ENCODE results near the gene MEF2D. TPM values are rescaled to one million over a fixed set of nuclear protein-coding genes. Genes with fewer than 3 reads are reported as not detected.

Gene MEF2D
- total RNA-seq, 3 donors from 2014 or later: 42.5 to 50.9 (median 46.3) TPM

DNA sequence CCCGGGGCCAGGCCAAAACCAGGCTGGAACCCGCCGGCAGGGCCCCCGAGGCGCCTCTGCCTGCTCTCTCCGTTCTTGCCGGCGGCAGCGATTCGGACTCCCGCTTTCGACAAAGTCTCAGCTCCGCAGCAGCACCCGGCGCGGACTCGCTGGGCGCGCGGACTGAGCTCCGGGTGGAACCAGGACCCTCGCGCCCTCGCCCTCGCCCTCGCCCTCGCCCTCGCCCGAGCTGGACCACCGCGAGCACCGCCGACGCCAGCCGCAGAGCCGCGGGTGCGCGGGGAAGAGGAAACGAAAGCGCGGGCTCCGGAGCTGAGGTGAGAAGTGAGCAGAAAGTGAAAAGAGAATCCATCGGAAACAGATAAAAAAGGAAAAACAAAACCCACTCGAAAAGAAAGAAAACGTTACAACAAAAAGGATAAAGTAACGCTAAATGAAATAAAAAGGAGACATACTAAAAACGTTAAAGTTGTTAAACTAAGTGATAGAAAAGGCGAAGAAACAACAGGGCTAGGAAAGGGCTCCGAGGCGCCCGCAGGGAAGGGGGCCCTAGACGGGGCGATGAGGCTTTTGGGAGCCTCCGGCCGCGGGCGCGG, 64.9 kb downstream of the MEF2D start:
- peaks cover 30% of the 10 kb centered on the region for H3K4me1 Mint-ChIP-seq (ENCODE audit: low read depth)
- peak in 1 of 2 donors; percentile 27 for ATAC-seq
- no peaks in the 10 kb centered on the region for H3K9me3 Mint-ChIP-seq
- DNase-seq: no peak
- H3K36me3 Mint-ChIP-seq (ENCODE audit: insufficient read depth): no peaks in the 10 kb centered on the region
- peaks cover 88% of the 10 kb centered on the region for H3K27me3 Mint-ChIP-seq (ENCODE audit: low read depth)
- peak overlapping the region; percentile 53 for H3K4me3 Mint-ChIP-seq

DNA sequence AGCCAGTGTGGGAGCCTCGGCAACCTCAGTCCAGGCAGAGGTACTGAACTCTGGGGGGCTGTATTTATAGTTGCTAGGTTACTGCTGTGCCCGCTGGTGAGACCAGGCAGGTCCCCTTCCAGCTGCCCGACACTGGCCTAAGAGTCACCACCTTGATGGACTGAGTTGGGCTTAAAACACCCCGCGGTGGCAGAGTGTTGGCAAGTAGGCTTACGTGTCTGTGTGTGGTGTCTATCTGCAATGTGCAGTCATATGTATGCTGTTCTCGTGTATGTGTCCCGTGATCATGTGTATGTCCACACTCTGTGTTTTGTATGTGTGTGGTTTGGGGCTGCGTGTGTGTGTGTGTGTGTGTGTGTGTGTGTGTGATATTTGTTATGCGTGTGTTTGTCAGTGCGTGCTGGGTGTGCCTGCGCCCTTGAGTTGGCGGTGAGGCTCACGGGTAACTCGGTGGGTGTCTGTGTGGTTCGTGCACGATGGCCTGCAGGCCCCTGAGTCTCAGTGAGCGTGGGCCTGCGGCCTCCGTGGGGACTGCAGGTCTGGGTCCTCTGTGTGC, 65.5 kb downstream of the MEF2D start:
- peak in 1 of 2 donors; percentile 17 for ATAC-seq
- Mint-ChIP-seq H3K9me3 (no peaks in the 10 kb centered on the region), H3K4me1 (ENCODE audit: low read depth) (peaks cover 30% of the 10 kb centered on the region), H3K4me3 (peak overlapping the region; percentile 68), H3K36me3 (ENCODE audit: insufficient read depth) (no peaks in the 10 kb centered on the region), H3K27me3 (ENCODE audit: low read depth) (peaks cover 87% of the 10 kb centered on the region)
- no peak for DNase-seq

DNA sequence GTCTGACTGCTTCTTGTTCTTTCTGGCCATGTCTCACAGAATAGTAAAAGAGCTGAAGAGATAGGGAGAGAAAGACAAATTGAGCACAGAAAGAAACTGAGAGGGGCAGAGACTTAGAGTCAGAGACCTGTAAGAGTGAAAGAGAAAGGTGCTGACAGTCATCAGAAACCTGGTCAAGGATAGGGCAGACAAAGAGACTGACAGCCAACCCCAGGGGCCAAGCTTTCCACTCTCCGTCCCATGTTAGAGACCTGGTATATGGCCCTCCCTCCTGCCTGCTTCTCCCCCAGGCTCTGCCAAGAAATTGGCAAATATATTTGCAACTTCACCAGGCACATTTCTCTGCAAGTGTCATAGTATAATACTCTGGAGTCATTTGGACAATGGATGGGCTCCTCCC, 67.0 kb downstream of the MEF2D start:
- peaks cover 25% of the 10 kb centered on the region for H3K4me1 Mint-ChIP-seq (ENCODE audit: low read depth)
- peaks cover 88% of the 10 kb centered on the region for H3K27me3 Mint-ChIP-seq (ENCODE audit: low read depth)
- no peak for DNase-seq
- no peaks in the 10 kb centered on the region for H3K36me3 Mint-ChIP-seq (ENCODE audit: insufficient read depth)
- H3K4me3 Mint-ChIP-seq: no peak overlapping the region
- ATAC-seq: peak; percentile 64 to 66
- H3K9me3 Mint-ChIP-seq: no peaks in the 10 kb centered on the region

- H3K27me3 Mint-ChIP-seq (ENCODE audit: low read depth): peaks cover 88% of the 10 kb centered on the region
- no peaks in the 10 kb centered on the region for H3K36me3 Mint-ChIP-seq (ENCODE audit: insufficient read depth)
- DNase-seq (no peak), ATAC-seq (no peak)
- H3K9me3 Mint-ChIP-seq: no peaks in the 10 kb centered on the region
- peaks cover 20% of the 10 kb centered on the region for H3K4me1 Mint-ChIP-seq (ENCODE audit: low read depth)
- no peak overlapping the region for H3K4me3 Mint-ChIP-seq
These were observed 67.5 kb downstream of the MEF2D start for GRCh38 chr1:156433032-156433431.

DNA sequence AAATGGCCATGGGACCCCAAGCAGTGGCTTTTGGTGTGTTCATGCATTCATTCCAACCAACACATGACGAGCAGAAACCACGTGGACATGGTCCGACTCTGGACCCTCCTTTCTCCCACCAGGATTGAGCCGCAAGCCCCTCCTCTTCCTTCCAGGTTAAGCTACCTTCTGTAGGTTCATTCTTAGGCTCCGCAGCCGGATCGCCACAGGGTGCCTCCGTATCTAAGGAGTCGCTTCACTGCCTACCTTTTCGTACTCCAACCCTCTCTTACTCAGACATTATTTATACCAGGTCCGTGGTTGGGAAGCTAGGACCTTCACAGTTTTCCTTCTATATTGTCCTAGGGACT, 67.9 kb downstream of the MEF2D start:
- no peak for ATAC-seq
- DNase-seq: no peak
- Mint-ChIP-seq H3K9me3 (no peaks in the 10 kb centered on the region), H3K36me3 (ENCODE audit: insufficient read depth) (no peaks in the 10 kb centered on the region), H3K4me3 (no peak overlapping the region), H3K4me1 (ENCODE audit: low read depth) (peaks cover 18% of the 10 kb centered on the region), H3K27me3 (ENCODE audit: low read depth) (peaks cover 89% of the 10 kb centered on the region)

- no peak for DNase-seq
- peaks cover 14% of the 10 kb centered on the region for H3K4me1 Mint-ChIP-seq (ENCODE audit: low read depth)
- no peak for ATAC-seq
- H3K9me3 Mint-ChIP-seq: no peaks in the 10 kb centered on the region
- H3K27me3 Mint-ChIP-seq (ENCODE audit: low read depth): peaks cover 89% of the 10 kb centered on the region
- H3K4me3 Mint-ChIP-seq: no peak overlapping the region
- no peaks in the 10 kb centered on the region for H3K36me3 Mint-ChIP-seq (ENCODE audit: insufficient read depth)
These were observed 68.6 kb downstream of the MEF2D start for GRCh38 chr1:156431769-156432668.

DNA sequence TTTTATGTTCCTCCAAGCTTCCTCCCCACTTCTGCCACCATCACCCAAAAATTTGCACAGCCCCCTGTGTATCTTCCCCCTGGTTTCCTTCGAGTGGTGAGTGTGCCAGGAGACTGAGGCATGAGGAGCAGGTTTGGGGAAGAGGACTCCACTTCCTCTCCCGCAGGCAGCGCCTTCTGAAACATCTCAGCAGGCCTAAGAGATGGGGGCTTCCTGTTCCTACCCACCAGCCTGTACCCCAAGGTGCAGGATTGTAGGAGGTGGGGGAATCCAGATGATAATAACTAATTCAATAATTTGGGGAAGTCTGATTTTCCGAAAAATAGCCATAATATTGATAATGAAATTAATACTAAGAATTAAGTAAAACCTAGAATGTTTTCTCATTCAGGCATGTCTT, 69.2 kb downstream of the MEF2D start:
- Mint-ChIP-seq H3K9me3 (no peaks in the 10 kb centered on the region), H3K4me1 (ENCODE audit: low read depth) (peaks cover 9% of the 10 kb centered on the region), H3K27me3 (ENCODE audit: low read depth) (peaks cover 88% of the 10 kb centered on the region), H3K4me3 (no peak overlapping the region), H3K36me3 (ENCODE audit: insufficient read depth) (no peaks in the 10 kb centered on the region)
- DNase-seq (no peak), ATAC-seq (no peak)

- H3K36me3 Mint-ChIP-seq (ENCODE audit: insufficient read depth): no peaks in the 10 kb centered on the region
- ATAC-seq: no peak
- peaks cover 9% of the 10 kb centered on the region for H3K4me1 Mint-ChIP-seq (ENCODE audit: low read depth)
- no peak for DNase-seq
- no peak overlapping the region for H3K4me3 Mint-ChIP-seq
- peaks cover 92% of the 10 kb centered on the region for H3K27me3 Mint-ChIP-seq (ENCODE audit: low read depth)
- H3K9me3 Mint-ChIP-seq: no peaks in the 10 kb centered on the region
These were observed 69.7 kb downstream of the MEF2D start for GRCh38 chr1:156430866-156431265.

DNA sequence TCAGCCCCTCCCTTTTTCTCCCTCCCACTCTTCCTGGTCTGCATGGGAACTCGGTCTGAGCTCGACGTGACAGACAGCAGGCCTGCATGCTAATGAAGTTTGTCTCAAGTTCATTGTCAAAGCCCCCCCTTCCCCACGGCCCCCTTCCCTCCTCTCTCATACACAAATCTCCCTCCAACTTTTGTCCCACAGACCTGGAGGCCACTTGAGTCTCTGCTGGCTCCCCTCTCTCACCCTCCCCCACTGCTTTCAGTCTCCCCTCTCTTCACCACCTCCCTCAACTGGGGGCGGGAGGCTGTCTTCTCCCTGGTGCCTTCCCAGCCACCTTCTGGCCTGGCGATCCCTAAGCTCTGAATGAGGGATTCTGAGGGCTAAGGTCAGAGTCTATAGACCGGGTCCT, 70.3 kb downstream of the MEF2D start:
- no peak overlapping the region for H3K4me3 Mint-ChIP-seq
- peaks cover 90% of the 10 kb centered on the region for H3K27me3 Mint-ChIP-seq (ENCODE audit: low read depth)
- DNase-seq (no peak), ATAC-seq (no peak)
- peaks cover 6% of the 10 kb centered on the region for H3K4me1 Mint-ChIP-seq (ENCODE audit: low read depth)
- no peaks in the 10 kb centered on the region for H3K9me3 Mint-ChIP-seq
- H3K36me3 Mint-ChIP-seq (ENCODE audit: insufficient read depth): no peaks in the 10 kb centered on the region

- Mint-ChIP-seq H3K9me3 (no peaks in the 10 kb centered on the region), H3K36me3 (ENCODE audit: insufficient read depth) (no peaks in the 10 kb centered on the region), H3K4me3 (no peak overlapping the region), H3K4me1 (ENCODE audit: low read depth) (peaks cover 3% of the 10 kb centered on the region), H3K27me3 (ENCODE audit: low read depth) (peaks cover 89% of the 10 kb centered on the region)
- no peak for ATAC-seq
- DNase-seq: no peak
These were observed 71.1 kb downstream of the MEF2D start for GRCh38 chr1:156429313-156430060.

DNA sequence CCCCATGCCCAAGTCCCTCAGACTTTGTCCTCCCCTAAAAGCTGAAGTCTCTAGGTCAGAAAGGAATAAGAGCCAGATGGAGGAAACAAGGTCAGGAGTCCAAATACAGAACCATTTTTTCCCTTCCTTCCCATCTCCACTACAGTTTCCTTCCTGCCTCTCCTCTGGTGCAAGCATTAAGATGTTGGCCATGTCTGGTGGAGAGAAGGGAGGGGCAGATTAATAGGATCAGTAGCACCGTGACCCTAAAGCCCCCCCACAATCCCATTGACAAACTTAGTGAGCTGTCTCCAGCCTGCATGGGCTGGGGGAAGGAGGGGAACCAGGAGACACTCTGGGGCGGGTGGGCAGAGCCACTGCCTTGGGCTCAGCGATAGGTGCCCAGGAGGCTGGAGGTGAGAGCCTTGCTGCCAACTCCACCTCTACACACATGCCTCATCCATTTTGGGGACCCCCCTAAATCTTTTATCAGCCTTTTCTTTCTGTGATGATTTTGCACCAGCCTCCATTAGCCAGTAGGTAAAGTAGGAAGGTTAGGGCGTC, 71.8 kb downstream of the MEF2D start:
- Mint-ChIP-seq H3K27me3 (ENCODE audit: low read depth) (peaks cover 89% of the 10 kb centered on the region), H3K36me3 (ENCODE audit: insufficient read depth) (no peaks in the 10 kb centered on the region), H3K9me3 (no peaks in the 10 kb centered on the region), H3K4me3 (no peak overlapping the region), H3K4me1 (ENCODE audit: low read depth) (peaks cover 3% of the 10 kb centered on the region)
- no peak for ATAC-seq
- DNase-seq: no peak

DNA sequence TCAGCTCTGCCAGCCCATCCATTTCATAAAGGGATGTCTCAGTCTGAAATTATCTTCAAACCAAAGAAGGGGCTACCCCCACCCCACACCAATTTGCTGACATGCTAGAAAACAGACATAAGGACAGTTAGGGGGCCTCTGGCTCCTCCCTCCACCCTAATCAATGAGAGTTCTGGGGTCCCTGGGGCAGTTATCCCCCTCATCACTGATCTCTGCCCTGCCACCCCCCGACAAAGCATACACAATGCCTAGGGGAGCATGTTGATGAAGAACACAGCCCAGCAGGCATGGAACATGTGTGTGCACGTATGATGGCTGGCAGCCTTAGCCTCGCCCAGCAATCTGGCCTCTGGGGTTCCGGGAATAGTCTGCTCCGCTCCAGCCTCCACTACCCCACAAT, 72.6 kb downstream of the MEF2D start:
- Mint-ChIP-seq H3K9me3 (no peaks in the 10 kb centered on the region), H3K4me1 (ENCODE audit: low read depth) (peaks cover 3% of the 10 kb centered on the region)
- no peak for ATAC-seq

DNA sequence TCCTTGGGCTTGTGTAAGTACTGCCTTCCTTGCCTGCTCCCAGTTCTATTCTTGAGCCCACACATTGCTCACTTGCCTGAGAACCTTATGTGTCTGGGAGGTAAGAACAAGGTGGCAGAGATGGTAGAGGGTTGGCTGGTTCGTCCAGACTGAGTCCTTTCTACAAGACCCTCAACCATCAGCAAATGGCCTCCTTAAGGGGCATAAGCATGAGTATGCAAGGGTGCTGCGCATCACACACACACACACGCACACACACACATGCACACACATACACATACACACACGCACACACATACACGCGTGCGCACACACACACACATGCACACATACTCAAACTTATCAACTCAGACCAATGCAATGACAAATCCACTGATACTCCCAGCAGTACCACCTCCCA, 74.6 kb downstream of the MEF2D start:
- ATAC-seq (no peak), DNase-seq (no peak)
- peaks cover 10% of the 10 kb centered on the region for H3K4me1 Mint-ChIP-seq (ENCODE audit: low read depth)
- peaks cover 83% of the 10 kb centered on the region for H3K27me3 Mint-ChIP-seq (ENCODE audit: low read depth)
- H3K36me3 Mint-ChIP-seq (ENCODE audit: insufficient read depth): no peaks in the 10 kb centered on the region
- H3K4me3 Mint-ChIP-seq: no peak overlapping the region
- no peaks in the 10 kb centered on the region for H3K9me3 Mint-ChIP-seq

More for the DNA sequence above, 72.6 kb downstream of the MEF2D start:
- no peak overlapping the region for H3K4me3 Mint-ChIP-seq
- no peaks in the 10 kb centered on the region for H3K36me3 Mint-ChIP-seq (ENCODE audit: insufficient read depth)
- H3K27me3 Mint-ChIP-seq (ENCODE audit: low read depth): peaks cover 89% of the 10 kb centered on the region
- DNase-seq: no peak

GRCh38 chr1:156424806-156425432, 75.7 kb downstream of the MEF2D start:
- ATAC-seq (no peak), DNase-seq (no peak)
- H3K4me3 Mint-ChIP-seq: no peak overlapping the region
- H3K27me3 Mint-ChIP-seq (ENCODE audit: low read depth): peaks cover 85% of the 10 kb centered on the region
- peaks cover 19% of the 10 kb centered on the region for H3K4me1 Mint-ChIP-seq (ENCODE audit: low read depth)
- H3K9me3 Mint-ChIP-seq: no peaks in the 10 kb centered on the region
- no peaks in the 10 kb centered on the region for H3K36me3 Mint-ChIP-seq (ENCODE audit: insufficient read depth)
